Upper lobe of left lung (tissue), 6 donors: ENCODE results near the gene CEP250. TPM values are rescaled to one million over a fixed set of nuclear protein-coding genes. Genes with fewer than 3 reads are reported as not detected.
"Not testable (repeated sequence)": the region's sequence is repeated elsewhere in the genome, so short reads cannot be mapped to it uniquely, and the experiment has no call there.

Experiments
- ATAC-seq, 2 donors: fragments of 200-7000 bp; cut with Tn5 transposase; one replicate each; pipeline ENCODE4 v1.9.1; 2022; ENCODE audit warnings: mild to moderate bottlenecking in 2 of 2, moderate library complexity in 2 of 2; ENCODE audit not compliant: low FRiP score in 2 of 2
- DNase-seq, 2 donors: peaks; one replicate each; pipeline ENCODE4 v3.0.0-alpha.2; 2019 to 2020
- H3K27ac ChIP-seq, 4 donors: fragments of 200-600 bp; sonication (generic); one replicate each; pipeline ENCODE4 v1.5.1; 2016 to 2019
- H3K27me3 ChIP-seq, 4 donors: fragments of 200-600 bp; sonication (generic); one replicate each; pipeline ENCODE4 v1.5.1; 2017 to 2019
- H3K36me3 ChIP-seq, 4 donors: fragments of 200-600 bp; sonication (generic); one replicate each; pipeline ENCODE4 v1.5.1; 2016 to 2019
- H3K4me1 ChIP-seq, 4 donors: fragments of 200-600 bp; sonication (generic); one replicate each; pipeline ENCODE4 v1.5.1; 2018 to 2019
- H3K4me3 ChIP-seq, 4 donors: fragments of 200-600 bp; sonication (generic); one replicate each; pipeline ENCODE4 v1.5.1; 2017 to 2019; ENCODE audit warnings: mild to moderate bottlenecking in 2 of 4, moderate library complexity in 1 of 4
- H3K9me3 ChIP-seq, 4 donors: fragments of 200-600 bp; sonication (generic); one replicate each; pipeline ENCODE4 v1.5.1; 2018 to 2019
- CTCF ChIP-seq, 6 experiments: fragments of 450-650 bp in 4 of 6; fragments of 200-600 bp in 2 of 6; sonication (generic) in 2 of 6; IDR thresholded peaks; one replicate each; pipeline ENCODE4 v1.5.1; 2016 to 2019; ENCODE audit warnings: antibody characterized with exemption in 6 of 6
- EP300 ChIP-seq, 4 donors: sonication (generic); formaldehyde crosslinking; IDR thresholded peaks; one replicate each; pipeline ENCODE4 v1.5.1; 2017; ENCODE audit warnings: antibody characterized with exemption in 4 of 4, control low read depth in 2 of 4
- POLR2A ChIP-seq, 4 donors: fragments of 450-650 bp; IDR thresholded peaks; one replicate each; pipeline ENCODE4 v1.5.1; 2016 to 2017; ENCODE audit warnings: antibody characterized with exemption in 4 of 4, mild to moderate bottlenecking in 2 of 4
- POLR2AphosphoS5 ChIP-seq, 2 donors: sonication (generic); formaldehyde crosslinking; IDR thresholded peaks; one replicate each; pipeline ENCODE4 v1.5.1; 2017; ENCODE audit warnings: antibody characterized with exemption in 2 of 2
- WGBS, 2 donors: methylation state at CpG; one replicate each; pipeline ENCODE4 v1.1.5; 2017 to 2018; 5-methylcytosine and 5-hydroxymethylcytosine counted together
- total RNA-seq, 6 donors: library from RNA; depleted of rRNA in 4 of 6; stranded (reverse); fragments of >200 nt in 4 of 6; gene quantifications; one replicate each; pipeline versions ENCODE4 v1.1.0 to v1.2.1, GENCODE V29; 2016 to 2021
- donor health status: DM: no; HTN: no; CAD: no; lungs with moderate emphysema.
- donor health status: DM: no; HTN: yes; CAD: no; lungs with severe emphysema.

Gene CEP250
- total RNA-seq, 6 donors from 2014 or later, result 15.4 to 66.6 (median 29.6) TPM

GRCh38 chr20:35541783-35542662 is 86.6 kb downstream of the CEP250 start, which contains the start of gene ERGIC3:
Gene ERGIC3 (plus strand): TSS chr20:35542078. CDS start chr20:35542098, 20 bp downstream.
- Histone ChIP-seq H3K27me3 (no peaks in the 10 kb centered on the region), H3K36me3 (peaks cover 0 to 27% (median 3%) of the 10 kb centered on the region in 4 donors), H3K4me3 (peak within 1 kb of the TSS; percentile 58 to 95 (median 64)), H3K27ac (peak within 1 kb of the TSS; percentile 76 to 86 (median 83)), H3K9me3 (no peaks in the 10 kb centered on the region), H3K4me1 (peaks cover 13 to 18% (median 17%) of the 10 kb centered on the region in 4 donors)
- ATAC-seq (peak; percentile 98 to 100), DNase-seq (peak; percentile 98 to 99)
- TF ChIP-seq POLR2AphosphoS5 (IDR thresholded peaks at IDR 0.05), result peak in 1 of 2 donors; percentile 70
- TF ChIP-seq POLR2A (IDR thresholded peaks at IDR 0.05), result peak in 1 of 4 donors; percentile 69
- TF ChIP-seq EP300 (IDR thresholded peaks at IDR 0.05), result no peak
- TF ChIP-seq CTCF (IDR thresholded peaks at IDR 0.05), result peak in 2 of 6 experiments; percentile 18 to 27
- 4 to 6% methylated on average over 28 to 42 of the region's 57 CpGs for WGBS, 2 donors

GRCh38 chr20:35542990-35543389 is 87.6 kb downstream of the CEP250 start:
- no peaks in the 10 kb centered on the region for H3K27me3 ChIP-seq
- TF ChIP-seq POLR2AphosphoS5 (IDR thresholded peaks at IDR 0.05) (no peak), POLR2A (IDR thresholded peaks at IDR 0.05) (no peak), CTCF (IDR thresholded peaks at IDR 0.05) (no peak), EP300 (IDR thresholded peaks at IDR 0.05) (no peak)
- peak overlapping the region in 1 of 4 donors; percentile 86 for H3K27ac ChIP-seq
- peaks cover 13 to 18% (median 17%) of the 10 kb centered on the region in 4 donors for H3K4me1 ChIP-seq
- ATAC-seq, result no peak
- WGBS, 2 donors, result 100% methylated on average over 1 of the region's 1 CpG
- peak overlapping the region in 1 of 4 donors; percentile 66 for H3K4me3 ChIP-seq
- H3K9me3 ChIP-seq, result no peaks in the 10 kb centered on the region
- peaks cover 0 to 37% (median 11%) of the 10 kb centered on the region in 4 donors for H3K36me3 ChIP-seq
- DNase-seq, result no peak

- Histone ChIP-seq H3K4me1 (peaks cover 13 to 18% (median 17%) of the 10 kb centered on the region in 4 donors), H3K4me3 (no peak overlapping the region), H3K36me3 (peaks cover 7 to 51% (median 24%) of the 10 kb centered on the region in 4 donors), H3K9me3 (no peaks in the 10 kb centered on the region), H3K27ac (no peak overlapping the region), H3K27me3 (no peaks in the 10 kb centered on the region)
- peak in 1 of 2 donors; percentile 51 for DNase-seq
- ATAC-seq, result no peak
- 93% methylated on average over 15 of the region's 16 CpGs for WGBS, 2 donors
- TF ChIP-seq POLR2AphosphoS5 (IDR thresholded peaks at IDR 0.05), result no peak
Observed at GRCh38 chr20:35544436-35544835, 89.0 kb downstream of the CEP250 start.

- ATAC-seq, result not testable (repeated sequence)
- WGBS, 2 donors, result 93 to 100% methylated on average over 6 to 7 of the region's 7 CpGs
Observed at GRCh38 chr20:35544941-35545340, 89.5 kb downstream of the CEP250 start.

GRCh38 chr20:35546127-35546526 is 90.7 kb downstream of the CEP250 start:
- no peaks in the 10 kb centered on the region for H3K27me3 ChIP-seq
- TF ChIP-seq POLR2A (IDR thresholded peaks at IDR 0.05), result no peak
- TF ChIP-seq POLR2AphosphoS5 (IDR thresholded peaks at IDR 0.05), result no peak
- TF ChIP-seq EP300 (IDR thresholded peaks at IDR 0.05), result no peak
- no peak for TF ChIP-seq CTCF (IDR thresholded peaks at IDR 0.05)
- peaks cover 7 to 68% (median 36%) of the 10 kb centered on the region in 4 donors for H3K36me3 ChIP-seq
- 82 to 88% methylated on average over 1 of the region's 1 CpG for WGBS, 2 donors
- no peak for ATAC-seq
- H3K27ac ChIP-seq, result no peak overlapping the region
- H3K9me3 ChIP-seq, result no peaks in the 10 kb centered on the region
- H3K4me3 ChIP-seq, result no peak overlapping the region
- DNase-seq, result no peak
- peaks cover 10 to 14% (median 14%) of the 10 kb centered on the region in 4 donors for H3K4me1 ChIP-seq

More at GRCh38 chr20:35544941-35545340, 89.5 kb downstream of the CEP250 start:
- not testable (repeated sequence) for H3K27me3 ChIP-seq, H3K27ac ChIP-seq, H3K4me3 ChIP-seq, H3K9me3 ChIP-seq, DNase-seq
- Histone ChIP-seq H3K36me3 (peaks cover 7 to 56% (median 29%) of the 10 kb centered on the region in 4 donors), H3K4me1 (peaks cover 13 to 18% (median 17%) of the 10 kb centered on the region in 4 donors)
